ENCODE data around the gene GFY. TPM values are rescaled to one million over a fixed set of nuclear protein-coding genes. Genes with fewer than 3 reads are reported as not detected.

GFY gene
- total RNA-seq, 1 donor from 2014 or later: not detected

DNA sequence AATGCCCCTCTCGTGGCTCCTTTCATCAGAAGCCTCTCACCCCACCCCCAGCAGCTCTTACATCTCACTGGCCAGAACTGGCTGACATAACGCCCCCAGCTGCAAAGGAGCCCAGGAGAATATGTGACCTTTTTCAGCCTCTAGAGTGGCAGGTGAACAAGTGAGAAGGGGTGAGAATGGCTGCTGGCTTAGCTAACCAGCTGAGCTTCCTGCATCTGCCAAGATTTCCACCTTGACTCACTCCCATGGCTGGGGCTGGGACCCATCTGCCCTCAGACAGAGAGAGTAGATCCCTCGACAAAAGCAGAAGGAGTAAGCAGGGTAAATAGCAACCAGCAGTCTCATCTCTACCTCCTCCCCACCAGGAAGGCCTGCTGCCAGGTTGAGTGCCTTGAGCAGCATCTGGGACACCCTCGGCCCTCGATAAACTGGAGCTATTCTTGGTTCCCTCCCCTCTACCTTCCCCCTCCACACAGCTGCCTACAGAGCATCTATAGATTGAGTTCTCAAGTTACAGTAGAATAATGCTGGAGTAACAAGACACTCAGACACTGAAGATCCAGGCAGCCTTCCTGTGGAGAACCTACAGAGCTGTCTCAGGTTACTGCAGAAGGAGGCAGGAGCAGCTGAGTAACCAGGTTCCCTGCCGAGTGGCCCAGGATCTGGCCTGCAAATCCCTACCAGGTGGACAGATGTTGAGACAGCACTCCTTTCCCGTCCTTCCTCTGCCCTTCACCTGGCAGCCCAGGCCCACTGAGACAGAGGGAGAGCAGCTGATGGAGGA is 21.6 kb upstream of the GFY start:
- TF ChIP-seq EZH2 (IDR thresholded peaks at IDR 0.05; ENCODE audit: insufficient read depth, low read length): no peak
- TF ChIP-seq CTCF (IDR thresholded peaks at IDR 0.05; ENCODE audit: insufficient read depth, low read depth, low read length): no peak
- Mint-ChIP-seq H3K27me3 (ENCODE audit: low read depth, unreplicated experiment) (peaks cover 20% of the 10 kb centered on the region), H3K9me3 (ENCODE audit: unreplicated experiment) (no peaks in the 10 kb centered on the region), H3K4me1 (ENCODE audit: low read depth, unreplicated experiment) (peaks cover 7% of the 10 kb centered on the region), H3K27ac (ENCODE audit: unreplicated experiment) (no peak overlapping the region), H3K4me3 (ENCODE audit: unreplicated experiment) (no peak overlapping the region), H3K36me3 (ENCODE audit: low read depth, unreplicated experiment) (peaks cover 4% of the 10 kb centered on the region)
- H3K4me2 ChIP-seq (ENCODE audit: low read length): no peak overlapping the region
- no peaks in the 10 kb centered on the region for H3K9me3 ChIP-seq (ENCODE audit: insufficient read depth, low read depth, low read length)
- DNase-seq (ENCODE audit: low read depth) (peak; percentile 20), FAIRE-seq (no peak)
- H3K27ac ChIP-seq (ENCODE audit: low read depth, low read length): no peak overlapping the region
- H2AFZ ChIP-seq (ENCODE audit: low read depth, low read length): no peak overlapping the region
- H3K27me3 ChIP-seq (ENCODE audit: insufficient read depth, low read length): no peaks in the 10 kb centered on the region
- no peaks in the 10 kb centered on the region for H4K20me1 ChIP-seq (ENCODE audit: insufficient read depth, low read length)
- H3K4me1 ChIP-seq (ENCODE audit: insufficient read depth, low read length): no peaks in the 10 kb centered on the region
- H3K4me3 ChIP-seq (ENCODE audit: insufficient read depth, low read depth, low read length): no peak overlapping the region
- no peaks in the 10 kb centered on the region for H3K36me3 ChIP-seq (ENCODE audit: insufficient read depth, low read length)
- no peak overlapping the region for H3K9ac ChIP-seq (ENCODE audit: low read length)
- no peaks in the 10 kb centered on the region for H3K79me2 ChIP-seq (ENCODE audit: insufficient read depth, low read length)

DNA sequence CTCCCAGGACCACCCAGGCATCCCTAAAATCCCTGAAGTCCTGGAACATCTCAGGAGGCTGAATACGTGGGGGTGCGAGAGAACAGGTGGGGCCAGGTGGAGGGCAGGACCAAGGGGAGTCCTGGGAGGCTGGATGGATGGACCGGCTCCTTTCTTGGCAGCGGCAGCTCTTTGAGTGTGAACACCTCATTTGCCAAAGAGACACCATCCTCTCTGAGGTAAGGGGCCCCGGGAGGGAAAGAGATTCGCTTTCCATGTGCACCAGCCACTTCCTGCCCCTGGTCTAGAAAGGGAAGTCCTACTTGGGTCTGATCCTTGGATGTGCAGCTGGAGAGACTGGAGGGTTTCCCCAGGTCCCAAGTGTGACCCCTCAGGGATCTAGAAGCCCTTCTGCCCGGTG is 18.1 kb upstream of the GFY start:
- Mint-ChIP-seq H3K4me1 (ENCODE audit: low read depth, unreplicated experiment) (peaks cover 7% of the 10 kb centered on the region), H3K36me3 (ENCODE audit: low read depth, unreplicated experiment) (peaks cover 4% of the 10 kb centered on the region), H3K27ac (ENCODE audit: unreplicated experiment) (no peak overlapping the region), H3K4me3 (ENCODE audit: unreplicated experiment) (no peak overlapping the region), H3K27me3 (ENCODE audit: low read depth, unreplicated experiment) (peaks cover 28% of the 10 kb centered on the region), H3K9me3 (ENCODE audit: unreplicated experiment) (no peaks in the 10 kb centered on the region)
- H3K9ac ChIP-seq (ENCODE audit: low read length): no peak overlapping the region
- no peaks in the 10 kb centered on the region for H3K79me2 ChIP-seq (ENCODE audit: insufficient read depth, low read length)
- H4K20me1 ChIP-seq (ENCODE audit: insufficient read depth, low read length): no peaks in the 10 kb centered on the region
- no peaks in the 10 kb centered on the region for H3K4me1 ChIP-seq (ENCODE audit: insufficient read depth, low read length)
- FAIRE-seq (no peak), DNase-seq (ENCODE audit: low read depth) (no peak)
- H3K4me2 ChIP-seq (ENCODE audit: low read length): no peak overlapping the region
- H3K36me3 ChIP-seq (ENCODE audit: insufficient read depth, low read length): no peaks in the 10 kb centered on the region
- H3K27ac ChIP-seq (ENCODE audit: low read depth, low read length): no peak overlapping the region
- no peaks in the 10 kb centered on the region for H3K9me3 ChIP-seq (ENCODE audit: insufficient read depth, low read depth, low read length)
- H3K4me3 ChIP-seq (ENCODE audit: insufficient read depth, low read depth, low read length): no peak overlapping the region
- no peaks in the 10 kb centered on the region for H3K27me3 ChIP-seq (ENCODE audit: insufficient read depth, low read length)
- no peak overlapping the region for H2AFZ ChIP-seq (ENCODE audit: low read depth, low read length)
- TF ChIP-seq EZH2 (IDR thresholded peaks at IDR 0.05; ENCODE audit: insufficient read depth, low read length) (no peak), CTCF (IDR thresholded peaks at IDR 0.05; ENCODE audit: insufficient read depth, low read depth, low read length) (no peak)

DNA sequence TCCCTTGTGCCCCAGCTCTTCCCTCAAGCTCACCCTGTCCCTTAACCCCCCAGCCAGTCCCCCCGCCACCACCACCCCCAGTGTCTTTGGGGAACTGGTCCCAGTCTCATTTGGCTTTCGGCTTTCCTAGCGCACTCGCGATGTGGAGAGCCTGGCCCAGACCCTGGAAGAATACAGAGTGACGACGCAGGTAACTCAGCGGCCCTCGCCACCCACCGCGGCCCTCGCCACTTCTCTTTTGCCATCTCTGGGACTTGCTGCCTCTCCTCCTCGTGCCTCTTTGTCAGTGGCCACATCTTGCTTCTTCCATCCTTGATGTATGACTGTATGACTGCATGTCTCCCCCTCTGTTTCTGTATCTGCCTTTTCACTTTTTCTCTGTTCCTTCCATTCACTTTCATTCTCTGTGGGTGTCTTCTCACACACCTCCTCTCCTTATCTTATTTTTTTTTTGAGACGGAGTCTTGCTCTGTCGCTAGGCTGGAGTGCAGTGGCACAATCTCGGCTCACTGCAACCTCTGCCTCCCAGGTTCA is 17.6 kb upstream of the GFY start:
- no peak overlapping the region for H3K4me3 Mint-ChIP-seq (ENCODE audit: unreplicated experiment)
- Histone ChIP-seq H4K20me1 (ENCODE audit: insufficient read depth, low read length) (no peaks in the 10 kb centered on the region), H3K4me3 (ENCODE audit: insufficient read depth, low read depth, low read length) (no peak overlapping the region), H3K79me2 (ENCODE audit: insufficient read depth, low read length) (no peaks in the 10 kb centered on the region), H3K27me3 (ENCODE audit: insufficient read depth, low read length) (no peaks in the 10 kb centered on the region), H3K27ac (ENCODE audit: low read depth, low read length) (no peak overlapping the region), H3K9ac (ENCODE audit: low read length) (no peak overlapping the region), H3K4me2 (ENCODE audit: low read length) (no peak overlapping the region), H3K9me3 (ENCODE audit: insufficient read depth, low read depth, low read length) (no peaks in the 10 kb centered on the region), H3K4me1 (ENCODE audit: insufficient read depth, low read length) (no peaks in the 10 kb centered on the region), H2AFZ (ENCODE audit: low read depth, low read length) (no peak overlapping the region), H3K36me3 (ENCODE audit: insufficient read depth, low read length) (no peaks in the 10 kb centered on the region)
- H3K27me3 Mint-ChIP-seq (ENCODE audit: low read depth, unreplicated experiment): peaks cover 33% of the 10 kb centered on the region
- TF ChIP-seq EZH2 (IDR thresholded peaks at IDR 0.05; ENCODE audit: insufficient read depth, low read length): no peak
- no peak for TF ChIP-seq CTCF (IDR thresholded peaks at IDR 0.05; ENCODE audit: insufficient read depth, low read depth, low read length)
- no peak for FAIRE-seq
- H3K9me3 Mint-ChIP-seq (ENCODE audit: unreplicated experiment): no peaks in the 10 kb centered on the region
- DNase-seq (ENCODE audit: low read depth): no peak
- H3K4me1 Mint-ChIP-seq (ENCODE audit: low read depth, unreplicated experiment): peaks cover 7% of the 10 kb centered on the region
- no peak overlapping the region for H3K27ac Mint-ChIP-seq (ENCODE audit: unreplicated experiment)
- H3K36me3 Mint-ChIP-seq (ENCODE audit: low read depth, unreplicated experiment): peaks cover 4% of the 10 kb centered on the region

All from astrocyte (in vitro differentiated cells and primary cell).